Endothelial cell of umbilical vein (primary cell): Measurements from ENCODE around the gene LSMEM2. TPM values are rescaled to one million over a fixed set of nuclear protein-coding genes. Genes with fewer than 3 reads are reported as not detected.

Source experiments
- BruUV-seq: library from RNA; stranded (reverse); fragments of 400-500 nt; replicated peaks from 2 replicates; lab custom pipeline; 2021; lab: Mats Ljungman, UMichigan
- CTCF ChIA-PET: fragments of 300-600, 350-600 bp; sonication (Branson Sonifier 250); formaldehyde crosslinking; loops from one replicate; lab custom pipeline; 2021; ENCODE audit warnings: antibody characterized with exemption, inconsistent platforms; lab: Charles Lee
- POLR2A ChIA-PET: fragments of 300-600, 350-600 bp; sonication (Branson Sonifier 250); formaldehyde crosslinking; loops from one replicate; lab custom pipeline; 2021; ENCODE audit warnings: antibody characterized with exemption, inconsistent platforms; lab: Charles Lee
- DNase-seq: peaks from one replicate; pipeline ENCODE4 v3.0.0-alpha.2; 2011; ENCODE audit warnings: low read depth, low spot score
- FAIRE-seq: peaks from 2 replicates; lab custom pipeline; 2011; peaks lifted over from hg19 to GRCh38; lab: Jason Lieb, UNC
- H2AFZ ChIP-seq: 2 replicates; pipeline ENCODE4 v1.6.0; 2012; ENCODE audit warnings: low read depth, low read length, control low read depth, inconsistent platforms
- H3K27ac ChIP-seq: 2 replicates; pipeline ENCODE4 v1.5.1; 2011; ENCODE audit warnings: low read depth, mild to moderate bottlenecking, control low read depth, low read length, moderate library complexity; ENCODE audit not compliant: insufficient read depth
- H3K27me3 ChIP-seq, 2 experiments: 2 replicates each; pipeline versions ENCODE4 v1.6.0 to v1.6.1; 2011; ENCODE audit warnings: low read length in 2 of 2, mixed read lengths in 1 of 2; ENCODE audit not compliant: control insufficient read depth in 2 of 2, insufficient read depth in 2 of 2
- H3K36me3 ChIP-seq, 2 experiments: 2 replicates in 1 of 2; 3 replicates in 1 of 2; pipeline ENCODE4 v1.5.1; 2011; ENCODE audit warnings: low read length in 2 of 2, mild to moderate bottlenecking in 1 of 2, moderate library complexity in 1 of 2; ENCODE audit not compliant: control insufficient read depth in 2 of 2, insufficient read depth in 2 of 2; ENCODE audit errors: extremely low read depth in 1 of 2
- H3K4me1 ChIP-seq: 3 replicates; pipeline ENCODE4 v1.5.1; 2011; ENCODE audit warnings: mild to moderate bottlenecking, low read length; ENCODE audit not compliant: control insufficient read depth, insufficient read depth; ENCODE audit errors: extremely low read depth
- H3K4me2 ChIP-seq: 2 replicates; pipeline ENCODE4 v1.6.1; 2011; ENCODE audit warnings: low read length, control low read depth, mixed read lengths; ENCODE audit not compliant: insufficient read depth
- H3K4me3 ChIP-seq, 3 experiments: fragments of 200-600 bp in 1 of 3; sonication (generic), shearing (Covaris generic) in 1 of 3; replicated peaks in 1 of 3; 2 replicates each; pipeline ENCODE4 v1.5.1; 2011 to 2016; ENCODE audit warnings: control low read depth in 3 of 3, low read length in 3 of 3, mild to moderate bottlenecking in 2 of 3, inconsistent platforms in 1 of 3, low read depth in 1 of 3, moderate library complexity in 1 of 3; ENCODE audit not compliant: insufficient read depth in 1 of 3
- H3K79me2 ChIP-seq: 2 replicates; pipeline ENCODE4 v1.6.0; 2012; ENCODE audit warnings: low read length, inconsistent platforms; ENCODE audit not compliant: control insufficient read depth, insufficient read depth
- H3K9ac ChIP-seq: replicated peaks from 2 replicates; pipeline ENCODE3; 2011; ENCODE audit warnings: low read length, control low read depth; ENCODE audit not compliant: insufficient read depth; ENCODE audit errors: extremely low read depth
- H3K9me1 ChIP-seq: replicated peaks from 3 replicates; pipeline ENCODE4 v1.6.0; 2011; ENCODE audit warnings: mild to moderate bottlenecking, low read length; ENCODE audit not compliant: control insufficient read depth, insufficient read depth; ENCODE audit errors: extremely low read depth
- H3K9me3 ChIP-seq: replicated peaks from 2 replicates; pipeline ENCODE4 v1.5.1; 2012; ENCODE audit warnings: low read length, inconsistent platforms; ENCODE audit not compliant: control insufficient read depth, insufficient read depth
- H4K20me1 ChIP-seq: replicated peaks from 2 replicates; pipeline ENCODE3; 2011; ENCODE audit warnings: mild to moderate bottlenecking, low read length; ENCODE audit not compliant: control insufficient read depth, insufficient read depth; ENCODE audit errors: extremely low read depth
- EZH2 ChIP-seq: IDR thresholded peaks from 2 replicates; pipeline ENCODE4 v1.6.1; 2012; ENCODE audit warnings: borderline replicate concordance, low read depth, mild to moderate bottlenecking, moderate library complexity, low read length, inconsistent platforms; ENCODE audit not compliant: severe bottlenecking
- FOS ChIP-seq: IDR thresholded peaks from 2 replicates; pipeline ENCODE4 v1.6.1; 2011; ENCODE audit warnings: mild to moderate bottlenecking, low read length, moderate library complexity, borderline replicate concordance; ENCODE audit not compliant: insufficient read depth
- GATA2 ChIP-seq: IDR thresholded peaks from 2 replicates; pipeline ENCODE4 v1.7.0; 2011; ENCODE audit warnings: low read depth, mild to moderate bottlenecking, moderate library complexity, mixed read lengths, low read length; ENCODE audit not compliant: insufficient read length, insufficient read depth
- JUN ChIP-seq: IDR thresholded peaks from 2 replicates; pipeline ENCODE4 v1.6.1; 2011; ENCODE audit warnings: borderline replicate concordance, low read depth; ENCODE audit not compliant: insufficient read length, insufficient read depth
- MYC ChIP-seq: IDR thresholded peaks from one replicate; pipeline ENCODE4 v1.6.1; 2011; ENCODE audit warnings: mild to moderate bottlenecking, low read depth, low read length
- POLR2A ChIP-seq: IDR thresholded peaks from 2 replicates; pipeline ENCODE4 v1.6.1; 2012; ENCODE audit warnings: low read depth, mild to moderate bottlenecking, control low read depth, low read length
- POLR2AphosphoS5 ChIP-seq: IDR thresholded peaks from 2 replicates; pipeline ENCODE4 v1.6.1; 2012; ENCODE audit warnings: low read depth, mild to moderate bottlenecking, control low read depth, low read length, moderate library complexity; ENCODE audit not compliant: insufficient read depth
- dilution Hi-C: fragments of 300-500 bp; cut with MboI; formaldehyde crosslinking; loops from one replicate; pipeline ENCODE4 v1.15.0; 2019; ENCODE audit warnings: low sequenced_read_pairs; ENCODE audit not compliant: extremely low pct_ligation_motif_present
- intact Hi-C: fragments of 100-400 bp; cut with micrococcal nuclease; formaldehyde crosslinking; loops from one replicate; pipeline ENCODE4 v1.10.0; 2022
- polyA plus RNA-seq, 4 experiments: library from polyadenylated mRNA; depleted of rRNA in 3 of 4; stranded (reverse) in 3 of 4; unstranded in 1 of 4; fragments of >200 nt; gene quantifications; 2 replicates each; pipeline versions ENCODE4 v1.2.1 to v1.2.3, GENCODE V29; 2011 to 2012; ENCODE audit warnings: missing spikeins in 1 of 4
- total RNA-seq: library from RNA; stranded (reverse); gene quantifications from 2 replicates; pipeline ENCODE4 v1.2.3, GENCODE V29; 2021
- TF ChIP-seq, protein P1 (sequence below), 2 donors: IDR thresholded peaks; 1 replicate in 1 of 2; 2 replicates in 1 of 2; pipeline ENCODE4 v1.5.1; 2011; ENCODE audit warnings: low read length in 2 of 2, mild to moderate bottlenecking in 2 of 2, moderate library complexity in 2 of 2, control low read depth in 1 of 2, inconsistent platforms in 1 of 2, low read depth in 1 of 2; ENCODE audit not compliant: insufficient read depth in 1 of 2; ENCODE audit errors: extremely low read depth in 1 of 2
- TF ChIP-seq, protein P2 (sequence below): IDR thresholded peaks from 2 replicates; pipeline ENCODE4 v1.6.1; 2011; ENCODE audit not compliant: insufficient read depth, insufficient read length

The LSMEM2 gene
- total and polyA plus RNA-seq, 2 donors (not counting 3 experiments of a cell fraction or from before 2014, with no cell fraction given), result not detected

DNA sequence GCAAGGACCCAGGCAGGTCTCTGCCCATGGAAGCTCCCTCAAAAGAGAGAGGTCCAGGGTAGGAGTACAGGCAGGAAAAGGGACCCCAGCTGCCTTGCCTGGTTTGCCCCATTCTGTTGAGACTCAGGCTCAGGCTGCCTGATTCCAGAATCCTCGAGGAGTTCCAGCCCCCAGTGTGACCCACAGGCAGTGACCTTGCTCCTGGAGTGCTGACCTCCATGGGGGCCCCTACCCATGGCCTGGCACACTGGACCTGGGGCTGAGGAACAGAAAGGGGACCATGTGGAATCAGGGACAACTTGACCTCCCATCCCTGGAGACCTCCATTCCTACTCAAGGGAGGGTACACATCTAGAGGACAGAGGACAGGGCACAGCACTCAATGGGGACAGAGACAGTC lies 13.3 kb upstream of the LSMEM2 start:
- H3K9ac ChIP-seq, result no peak overlapping the region
- dilution Hi-C loops (no loop called here), intact Hi-C loops (loop anchor here (10.0 kb wide), 1 partner anchor 141 kb away; no protein-coding TSS in a partner anchor)
- DNase-seq (no peak), FAIRE-seq (no peak)
- H3K4me3 ChIP-seq, result no peak overlapping the region
- no peak overlapping the region for H3K27ac ChIP-seq
- no peak overlapping the region for H3K4me2 ChIP-seq
- POLR2A ChIA-PET, result no interaction called here
- no peaks in the 10 kb centered on the region for H3K36me3 ChIP-seq
- H3K4me1 ChIP-seq, result peaks cover 4% of the 10 kb centered on the region
- no TSS peak for BruUV-seq
- TF ChIP-seq EZH2 (no peak), POLR2A (no peak), JUN (no peak), FOS (no peak), MYC (no peak), GATA2 (no peak), POLR2AphosphoS5 (no peak)
- TF ChIP-seq, protein P1, sequence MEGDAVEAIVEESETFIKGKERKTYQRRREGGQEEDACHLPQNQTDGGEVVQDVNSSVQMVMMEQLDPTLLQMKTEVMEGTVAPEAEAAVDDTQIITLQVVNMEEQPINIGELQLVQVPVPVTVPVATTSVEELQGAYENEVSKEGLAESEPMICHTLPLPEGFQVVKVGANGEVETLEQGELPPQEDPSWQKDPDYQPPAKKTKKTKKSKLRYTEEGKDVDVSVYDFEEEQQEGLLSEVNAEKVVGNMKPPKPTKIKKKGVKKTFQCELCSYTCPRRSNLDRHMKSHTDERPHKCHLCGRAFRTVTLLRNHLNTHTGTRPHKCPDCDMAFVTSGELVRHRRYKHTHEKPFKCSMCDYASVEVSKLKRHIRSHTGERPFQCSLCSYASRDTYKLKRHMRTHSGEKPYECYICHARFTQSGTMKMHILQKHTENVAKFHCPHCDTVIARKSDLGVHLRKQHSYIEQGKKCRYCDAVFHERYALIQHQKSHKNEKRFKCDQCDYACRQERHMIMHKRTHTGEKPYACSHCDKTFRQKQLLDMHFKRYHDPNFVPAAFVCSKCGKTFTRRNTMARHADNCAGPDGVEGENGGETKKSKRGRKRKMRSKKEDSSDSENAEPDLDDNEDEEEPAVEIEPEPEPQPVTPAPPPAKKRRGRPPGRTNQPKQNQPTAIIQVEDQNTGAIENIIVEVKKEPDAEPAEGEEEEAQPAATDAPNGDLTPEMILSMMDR (IDR thresholded peaks at IDR 0.05; ENCODE audit: extremely low read depth in 1 of 2, insufficient read depth in 1 of 2, low read depth in 1 of 2, low read length in 2 of 2), result no peak
- TF ChIP-seq, protein P2, sequence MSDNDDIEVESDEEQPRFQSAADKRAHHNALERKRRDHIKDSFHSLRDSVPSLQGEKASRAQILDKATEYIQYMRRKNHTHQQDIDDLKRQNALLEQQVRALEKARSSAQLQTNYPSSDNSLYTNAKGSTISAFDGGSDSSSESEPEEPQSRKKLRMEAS, result no peak
- no peaks in the 10 kb centered on the region for H3K79me2 ChIP-seq
- H3K9me3 ChIP-seq, result no peaks in the 10 kb centered on the region
- no peaks in the 10 kb centered on the region for H4K20me1 ChIP-seq
- H2AFZ ChIP-seq, result no peak overlapping the region
- H3K27me3 ChIP-seq, result peaks cover 3 to 6% of the 10 kb centered on the region in 2 experiments
- CTCF ChIA-PET, result interaction anchor here (1.8 kb wide), 1 partner anchor 19 kb away, joined by 6 read pairs; no protein-coding TSS in a partner anchor
- H3K9me1 ChIP-seq, result no peaks in the 10 kb centered on the region
